22Rv1 (cell line): Measurements from ENCODE around the gene TFF3.

Source experiments
- CTCF ChIP-seq: fragments of 450-650 bp; IDR thresholded peaks from 2 replicates; pipeline ENCODE4 v1.5.1; 2017; ENCODE audit warnings: mild to moderate bottlenecking
- ZFX ChIP-seq: fragments of 450-650 bp; IDR thresholded peaks from 2 replicates; pipeline ENCODE4 v1.6.1; 2017; ENCODE audit warnings: antibody characterized with exemption, borderline replicate concordance

- TF ChIP-seq CTCF (no peak), ZFX (no peak)
Measured at GRCh38 chr21:42350318-42350910, 35.2 kb upstream of the TFF3 start.
